ENCODE data around the gene LIX1L.
"Not testable (repeated sequence)": the region's sequence is repeated elsewhere in the genome, so short reads cannot be mapped to it uniquely, and the experiment has no call there.

Gene LIX1L

DNA sequence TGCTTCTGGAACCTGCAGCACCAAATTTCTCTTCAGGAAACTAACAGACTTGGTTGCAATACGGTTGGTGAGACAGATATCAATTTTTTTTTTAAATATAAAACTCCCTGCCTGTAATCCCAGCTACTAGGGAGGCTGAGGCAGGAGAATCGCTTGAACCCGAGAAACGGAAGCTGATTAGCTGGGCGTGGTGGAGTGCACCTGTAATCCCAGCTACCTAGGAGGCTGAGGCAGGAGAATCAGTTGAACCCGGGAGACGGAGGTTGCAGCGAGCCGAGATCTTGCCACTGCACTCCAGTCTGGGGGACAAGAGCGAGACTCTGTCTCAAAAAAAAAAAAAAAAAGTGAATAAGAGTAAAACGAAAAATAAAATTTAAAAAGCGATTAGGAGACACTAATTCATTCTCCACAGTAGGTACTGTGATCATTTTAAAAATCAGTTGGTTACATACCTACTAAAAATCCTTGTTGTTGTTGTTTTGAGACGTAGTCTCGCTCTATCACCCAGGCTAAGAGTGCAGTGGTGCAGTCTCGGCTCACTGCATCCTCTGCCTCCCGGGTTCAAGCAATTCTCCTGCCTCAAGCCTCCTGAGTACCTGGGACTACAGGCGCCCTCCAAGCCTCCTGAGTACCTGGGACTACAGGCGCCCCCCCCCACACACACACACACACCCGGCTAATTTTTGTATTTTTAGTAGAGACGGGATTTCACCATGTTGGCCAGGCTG, 29.7 kb downstream of the LIX1L start:
- DNase-seq, result no peak

DNA sequence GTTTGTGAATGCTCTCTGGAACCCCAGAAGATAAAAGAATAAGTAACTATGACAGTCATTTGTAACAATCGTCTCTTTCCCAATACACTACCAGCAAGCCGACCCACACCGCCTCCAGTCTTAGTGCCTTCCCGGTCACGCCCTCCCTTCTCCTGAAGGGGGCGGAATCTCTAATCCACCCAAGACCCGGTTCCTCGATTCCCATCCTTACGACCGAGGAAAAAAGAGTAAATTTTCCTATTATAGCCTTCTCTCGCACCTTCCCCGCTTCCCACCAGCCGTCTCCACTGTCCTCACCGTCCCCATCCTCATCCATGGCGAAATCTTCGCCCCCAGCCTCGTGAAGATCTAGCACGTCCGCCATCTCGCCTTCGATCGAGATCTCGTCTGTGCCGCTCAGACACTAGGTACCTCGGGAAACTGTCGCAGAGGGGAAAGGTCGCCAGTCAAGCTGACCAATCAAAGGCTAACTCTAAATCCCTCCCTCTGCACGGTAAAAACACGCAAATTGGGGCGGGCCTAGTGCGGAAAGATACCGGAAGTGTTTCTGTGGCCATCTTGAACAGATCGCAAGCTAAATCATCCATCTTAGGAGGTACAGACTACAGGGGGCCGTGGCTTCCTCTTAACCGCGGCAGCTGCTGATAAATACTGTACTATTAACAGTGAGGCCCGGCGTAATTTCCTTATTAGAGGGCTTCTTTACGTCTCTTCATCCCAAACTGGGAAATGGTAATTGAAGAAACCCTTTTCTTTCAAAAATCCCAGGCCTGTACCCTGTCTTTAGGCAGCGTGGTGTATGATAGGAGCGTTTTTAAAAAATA, 30.5 kb downstream of the LIX1L start, which contains the start of gene RBM8A:
RBM8A (minus strand) TSS at position 422 of the 824 bp plus-strand sequence; CDS start at position 364, 58 bp downstream.
- peak; percentile 99 for DNase-seq

DNA sequence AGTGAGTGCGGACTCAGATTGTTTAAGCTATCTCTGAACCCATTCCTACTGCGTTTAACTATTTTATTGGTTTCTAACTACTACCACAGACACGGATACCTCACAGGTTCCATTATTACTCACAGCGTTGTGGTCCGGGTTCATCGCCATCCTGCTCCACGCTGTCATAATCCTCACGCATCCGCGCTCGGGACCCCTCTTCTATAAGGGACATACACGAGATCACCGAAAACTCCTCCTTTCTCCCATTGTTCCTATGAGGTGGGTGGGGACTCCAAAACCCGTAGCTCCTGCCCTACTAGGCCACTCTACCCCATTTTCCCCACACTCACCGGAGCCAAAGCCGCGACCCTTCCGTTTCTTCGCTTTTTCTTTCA, 31.1 kb downstream of the LIX1L start:
- DNase-seq, result no peak

DNA sequence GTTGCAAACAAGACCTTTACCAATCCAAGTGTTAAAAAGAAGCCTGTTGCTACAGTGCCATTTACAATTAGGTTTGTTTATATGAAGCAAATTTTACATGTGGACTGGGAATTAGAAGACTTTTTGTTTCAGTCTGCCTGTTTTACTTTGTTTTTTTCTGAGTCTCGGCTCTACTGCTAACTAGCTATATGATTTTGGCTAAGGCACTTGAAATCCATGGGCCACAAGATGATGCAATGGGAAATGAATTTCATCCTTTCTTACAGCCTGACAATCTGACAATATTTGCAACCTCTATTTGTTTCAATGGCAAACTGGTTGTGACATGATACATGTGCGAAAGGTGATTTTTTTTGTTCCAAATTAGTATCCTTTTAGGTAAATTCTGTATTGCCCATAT, 35.6 kb downstream of the LIX1L start:
- DNase-seq, result no peak

DNA sequence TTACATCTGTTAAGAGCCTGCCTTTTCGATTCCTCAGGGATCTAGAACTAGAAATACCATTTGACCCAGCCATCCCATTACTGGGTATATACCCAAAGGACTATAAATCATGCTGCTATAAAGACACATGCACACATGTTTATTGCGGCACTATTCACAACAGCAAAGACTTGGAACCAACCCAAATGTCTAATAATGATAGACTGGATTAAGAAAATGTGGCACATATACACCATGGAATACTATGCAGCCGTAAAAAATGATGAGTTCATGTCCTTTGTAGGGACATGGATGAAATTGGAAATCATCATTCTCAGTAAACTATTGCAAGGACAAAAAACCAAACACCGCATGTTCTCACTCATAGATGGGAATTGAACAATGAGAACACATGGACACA, 37.5 kb downstream of the LIX1L start:
- DNase-seq, result not testable (repeated sequence)

DNA sequence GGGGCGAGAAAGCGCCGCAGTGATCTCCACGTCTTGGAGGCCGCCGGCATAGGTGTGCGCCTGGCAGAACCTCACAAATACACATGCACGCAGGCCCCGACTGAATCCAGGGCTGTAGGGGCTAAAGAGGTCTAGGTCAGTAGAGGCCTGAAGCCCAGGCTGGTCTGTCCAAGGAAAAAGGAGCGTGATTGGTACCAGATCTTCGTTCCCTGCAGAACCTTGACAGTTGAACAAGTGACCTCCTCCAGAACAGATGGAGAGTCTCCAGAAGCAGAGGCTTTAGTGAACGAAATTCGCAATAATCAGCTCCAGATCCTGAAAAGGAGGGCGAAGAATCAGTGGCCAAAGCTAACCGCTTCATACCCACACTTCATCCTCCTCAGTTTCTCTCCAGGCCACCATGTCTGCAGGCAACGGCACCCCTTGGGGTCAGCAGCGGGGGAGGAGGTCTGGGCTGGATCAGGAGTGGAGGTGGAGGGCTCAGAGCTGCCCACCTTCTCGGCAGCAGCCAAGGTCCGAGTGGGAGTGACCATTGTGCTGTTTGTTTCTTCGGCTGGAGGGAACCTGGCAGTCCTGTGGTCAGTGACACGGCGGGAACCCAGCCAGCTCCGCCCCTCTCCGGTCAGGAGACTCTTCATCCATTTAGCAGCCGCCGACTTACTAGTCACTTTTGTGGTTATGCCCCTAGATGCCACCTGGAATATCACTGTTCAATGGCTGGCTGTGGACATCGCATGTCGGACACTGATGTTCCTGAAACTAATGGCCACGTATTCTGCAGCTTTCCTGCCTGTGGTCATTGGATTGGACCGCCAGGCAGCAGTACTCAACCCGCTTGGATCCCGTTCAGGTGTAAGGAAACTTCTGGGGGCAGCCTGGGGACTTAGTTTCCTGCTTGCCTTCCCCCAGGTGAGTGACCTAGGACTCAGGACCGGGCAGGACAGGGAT, 38.6 kb downstream of the LIX1L start:
- no peak for DNase-seq

DNA sequence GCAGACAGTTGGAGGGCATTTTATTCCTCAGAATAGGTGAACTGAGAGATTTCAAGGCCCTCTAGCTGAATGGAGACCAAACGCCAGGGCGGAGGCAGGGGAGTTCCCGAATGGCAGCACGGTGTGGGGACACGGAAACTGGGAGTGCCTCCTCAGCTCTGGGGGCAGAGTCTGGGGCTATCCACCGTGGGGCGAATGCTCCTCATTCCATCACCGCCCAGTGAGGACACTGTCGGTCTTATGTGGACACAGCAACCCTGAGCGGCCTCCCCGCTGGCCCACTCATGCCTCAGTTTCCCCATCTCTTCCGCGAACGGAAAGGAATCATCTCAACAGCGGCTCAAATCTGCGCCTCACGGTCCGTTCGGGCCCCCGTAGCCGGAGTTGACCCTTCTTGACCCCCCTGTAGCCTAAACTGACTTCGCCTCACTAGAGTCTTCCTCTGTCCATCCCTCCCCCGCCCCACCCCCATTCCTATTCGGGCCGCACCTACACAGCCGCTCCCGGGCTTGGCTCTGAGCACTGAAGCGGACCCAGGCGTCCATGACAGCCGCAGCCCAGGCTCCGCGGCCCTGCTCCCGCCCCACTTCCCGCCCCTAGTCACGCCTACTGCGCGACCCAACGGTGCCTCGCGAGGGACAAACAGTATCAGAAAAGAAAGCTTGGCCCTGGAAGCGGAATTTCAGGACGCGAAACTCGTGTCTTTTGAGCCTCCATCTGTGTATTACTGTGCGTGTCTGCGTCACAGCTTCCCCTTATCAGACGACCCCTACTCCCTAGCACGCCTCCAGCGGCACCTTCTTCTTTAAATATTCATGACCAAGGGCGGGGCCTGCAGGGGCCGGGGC, 39.4 kb downstream of the LIX1L start, which contains the start of gene PEX11B:
PEX11B (minus strand) TSS at position 574 of the 848 bp plus-strand sequence; CDS start at position 545, 29 bp downstream.
- DNase-seq, result peak; percentile 53

DNA sequence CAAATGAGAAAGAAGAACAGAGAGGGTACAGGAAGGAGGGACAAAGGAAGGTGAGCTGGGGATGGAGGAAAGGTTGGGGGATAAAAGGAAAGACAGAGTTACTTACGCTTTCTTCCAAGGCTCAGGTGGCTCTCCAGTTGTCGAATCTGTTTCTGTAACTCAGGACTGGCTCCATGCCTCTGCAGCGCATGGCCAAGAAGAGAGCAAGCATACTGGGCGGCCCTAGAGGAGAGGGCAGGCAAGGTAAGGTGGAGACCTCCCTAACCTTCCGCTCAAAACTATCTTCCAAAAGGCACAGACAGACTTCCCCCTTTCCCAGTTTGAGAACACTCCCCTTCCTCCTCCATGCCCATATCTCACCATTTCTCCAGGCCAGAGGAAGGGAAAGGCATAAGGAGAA, 40.2 kb downstream of the LIX1L start:
- no peak for DNase-seq

DNA sequence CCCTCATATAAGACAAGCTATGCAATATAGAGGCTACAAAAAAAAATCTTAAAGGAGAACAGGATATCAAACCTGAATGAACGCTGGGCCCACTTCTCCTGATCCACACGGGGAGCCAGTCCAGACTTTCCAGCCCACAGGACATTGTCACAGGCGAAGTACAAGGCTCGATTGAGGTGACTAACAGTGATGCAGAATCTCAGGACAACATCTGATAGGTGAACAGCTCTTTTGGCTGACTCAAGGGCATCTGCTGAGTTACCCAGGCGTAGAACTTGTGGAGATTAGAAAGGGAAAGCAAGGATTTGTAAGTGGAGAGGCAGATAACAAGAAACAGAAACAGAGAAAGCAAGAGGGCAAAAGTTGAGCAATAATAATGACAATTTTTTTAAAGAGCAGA, 41.1 kb downstream of the LIX1L start:
- DNase-seq, result no peak

DNA sequence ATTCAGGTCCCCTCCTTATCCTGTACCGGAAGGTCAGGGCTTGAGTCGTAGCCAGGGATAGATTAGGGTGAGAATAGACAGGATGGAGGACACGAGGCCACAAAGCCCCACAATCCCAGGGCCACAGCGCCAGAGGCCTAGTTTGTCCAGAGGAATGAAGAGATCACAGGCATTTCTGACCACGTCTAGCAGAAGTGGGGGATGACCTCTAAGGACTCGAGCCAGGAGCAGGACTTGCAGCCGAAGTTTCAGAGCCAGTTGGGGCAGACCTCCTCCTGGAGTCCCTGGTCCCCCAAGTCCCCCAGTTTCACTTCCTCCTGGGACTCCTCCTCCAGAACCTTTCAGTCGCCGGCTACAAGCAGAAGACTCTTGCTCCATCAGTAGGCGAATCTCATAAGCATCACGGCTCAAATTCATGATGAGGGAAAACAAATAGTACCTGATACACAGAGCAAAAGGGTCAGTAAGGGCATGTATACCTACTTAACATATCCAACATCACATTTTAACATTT, 45.6 kb downstream of the LIX1L start:
- no peak for DNase-seq

DNA sequence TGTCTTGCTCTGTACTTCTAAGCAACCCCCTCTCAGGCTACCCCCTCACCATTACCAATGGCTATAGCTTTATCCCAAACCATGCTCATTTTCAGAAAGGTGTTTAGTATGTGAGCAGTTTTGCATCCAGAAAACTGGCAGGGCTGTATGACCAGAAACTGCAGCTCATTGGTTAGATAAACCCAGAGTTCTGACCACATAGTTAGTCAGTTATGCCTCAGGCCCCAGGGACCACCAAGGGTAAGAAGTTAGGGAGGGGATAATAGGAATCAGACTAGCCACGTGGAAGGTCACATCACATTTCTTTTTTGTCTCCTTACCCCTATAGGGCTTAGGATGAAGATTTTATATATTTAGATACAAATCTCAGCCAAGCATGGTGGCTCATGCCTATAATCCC, 49.2 kb downstream of the LIX1L start:
- DNase-seq, result no peak

DNA sequence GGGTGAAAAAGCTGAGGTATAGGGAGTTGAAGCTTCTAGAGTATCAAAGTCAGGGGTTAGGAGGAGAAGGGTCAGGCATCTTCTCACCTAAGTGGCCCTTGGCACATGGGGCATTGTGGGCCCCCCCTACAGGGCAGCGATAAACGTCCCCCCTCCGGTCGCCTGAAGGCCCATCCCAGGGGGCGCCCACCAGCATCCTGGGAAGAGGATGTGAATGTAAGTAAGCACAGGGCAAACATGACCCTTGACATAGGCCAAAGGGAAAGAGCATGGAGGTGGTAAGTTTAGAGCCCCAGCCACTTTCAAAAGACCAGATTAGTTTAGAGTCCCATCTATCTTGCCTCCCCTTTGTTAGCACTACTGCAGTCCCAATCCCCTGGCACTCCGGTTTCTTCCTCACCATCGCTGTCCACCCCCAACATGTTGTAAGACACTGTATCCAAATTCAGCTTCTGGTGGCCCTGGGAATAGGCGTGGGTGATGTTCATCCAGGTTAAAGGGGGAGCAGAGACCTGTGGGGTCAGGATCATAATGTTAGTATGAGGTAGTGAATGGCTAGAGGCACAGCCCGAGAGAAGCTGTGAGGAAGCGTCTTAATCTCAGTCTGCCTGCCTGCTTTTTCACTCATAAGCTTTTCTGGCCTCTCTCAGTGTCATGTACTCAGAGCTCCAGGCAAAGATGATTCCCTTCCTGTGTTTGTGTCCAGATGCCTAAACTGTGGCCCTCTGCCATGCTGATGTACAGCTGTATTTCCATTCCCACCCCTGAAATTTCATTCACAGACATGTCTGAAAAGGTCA, 50.7 kb downstream of the LIX1L start:
- no peak for DNase-seq

DNA sequence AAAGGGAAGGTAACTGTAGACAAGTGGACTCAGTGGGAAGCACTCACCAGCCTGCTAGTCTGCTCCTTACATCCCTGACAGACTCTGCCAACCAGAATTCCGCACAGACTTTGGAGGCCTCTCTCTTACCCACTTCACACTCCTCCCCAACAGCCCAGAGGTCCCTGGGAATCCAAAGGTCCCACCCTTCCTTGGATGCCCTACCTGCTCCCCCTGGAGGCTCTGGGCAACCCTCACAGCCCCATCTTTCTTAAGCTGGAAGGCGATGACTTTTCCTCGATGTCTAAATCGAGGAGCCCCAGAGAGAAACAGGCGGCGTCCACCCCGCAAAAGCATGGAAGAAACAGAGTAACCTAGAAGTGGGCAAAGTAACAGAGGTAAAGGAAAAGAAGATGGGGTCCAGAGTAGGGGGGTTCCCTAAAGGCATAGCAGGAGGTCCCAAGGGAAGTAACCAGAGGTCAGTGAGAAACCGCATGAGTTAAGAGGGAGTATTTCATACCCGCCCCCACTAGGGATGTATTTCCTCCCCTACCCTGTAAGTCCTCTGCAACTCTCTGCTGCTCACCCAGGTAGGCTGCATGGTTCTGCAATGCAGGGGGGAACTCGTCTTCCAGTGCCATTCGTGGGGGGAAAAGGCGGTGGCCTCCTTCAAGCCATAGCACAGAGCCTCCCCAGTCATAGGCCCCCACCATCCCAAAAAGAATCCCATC, 56.4 kb downstream of the LIX1L start:
- no peak for DNase-seq

DNA sequence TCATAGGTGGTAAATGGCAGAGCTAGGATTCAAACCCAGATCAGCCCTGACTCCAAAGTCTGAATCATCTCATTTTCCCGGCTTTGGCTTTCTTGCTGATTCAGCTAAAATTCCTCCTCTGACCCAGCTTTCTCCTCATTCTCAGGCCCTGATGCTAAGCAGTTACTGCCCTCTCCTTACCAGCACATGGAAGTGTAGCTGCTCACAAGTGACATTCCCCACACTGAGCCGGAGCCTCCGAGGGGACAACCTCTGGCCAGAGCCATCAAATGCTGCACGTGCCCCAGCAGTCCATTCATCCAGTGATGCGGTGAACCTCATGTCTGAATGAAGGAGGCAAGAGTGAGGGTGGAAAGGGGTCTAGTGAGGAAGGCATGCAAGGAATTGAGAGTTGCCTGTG, 59.1 kb downstream of the LIX1L start:
- DNase-seq, result no peak

DNA sequence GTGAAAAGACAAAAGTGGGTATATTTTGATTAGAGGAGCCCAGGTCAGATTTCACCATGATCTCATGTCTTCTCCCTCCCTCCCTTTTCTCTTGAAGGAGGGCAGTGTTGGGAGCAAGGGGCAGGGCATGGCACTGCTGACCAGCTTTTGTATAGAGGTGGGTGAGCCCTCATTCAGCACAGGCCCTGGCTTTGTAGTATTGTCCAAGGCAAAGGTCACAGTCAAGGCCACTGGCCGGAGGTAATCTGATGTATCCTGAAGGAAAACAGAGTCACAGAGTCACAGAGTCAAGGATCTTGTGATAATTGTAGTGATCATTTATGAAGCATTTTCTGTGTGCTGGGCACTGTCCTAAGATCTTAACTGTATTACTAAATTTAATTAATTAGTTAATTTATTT, 59.8 kb downstream of the LIX1L start:
- no peak for DNase-seq

DNA sequence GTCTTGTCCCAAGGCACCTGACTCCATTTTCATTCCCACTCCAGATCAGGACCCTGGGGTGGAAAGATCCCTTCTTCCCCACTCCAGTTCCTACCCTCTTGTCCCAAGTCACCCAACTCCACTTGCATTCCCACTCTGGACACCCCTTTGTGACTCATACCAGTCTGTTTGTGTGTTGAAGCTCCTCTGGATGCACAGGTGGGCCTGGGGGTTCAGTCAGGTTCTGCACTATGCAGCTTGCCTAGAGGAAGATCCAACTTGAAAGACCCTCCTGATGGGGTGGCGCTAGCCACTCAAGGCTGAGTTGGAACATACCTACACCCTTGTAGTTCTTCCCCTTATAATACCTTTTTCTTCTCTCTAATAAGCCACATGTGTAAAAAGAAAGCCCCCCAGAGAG, 62.3 kb downstream of the LIX1L start:
- DNase-seq, result no peak

DNA sequence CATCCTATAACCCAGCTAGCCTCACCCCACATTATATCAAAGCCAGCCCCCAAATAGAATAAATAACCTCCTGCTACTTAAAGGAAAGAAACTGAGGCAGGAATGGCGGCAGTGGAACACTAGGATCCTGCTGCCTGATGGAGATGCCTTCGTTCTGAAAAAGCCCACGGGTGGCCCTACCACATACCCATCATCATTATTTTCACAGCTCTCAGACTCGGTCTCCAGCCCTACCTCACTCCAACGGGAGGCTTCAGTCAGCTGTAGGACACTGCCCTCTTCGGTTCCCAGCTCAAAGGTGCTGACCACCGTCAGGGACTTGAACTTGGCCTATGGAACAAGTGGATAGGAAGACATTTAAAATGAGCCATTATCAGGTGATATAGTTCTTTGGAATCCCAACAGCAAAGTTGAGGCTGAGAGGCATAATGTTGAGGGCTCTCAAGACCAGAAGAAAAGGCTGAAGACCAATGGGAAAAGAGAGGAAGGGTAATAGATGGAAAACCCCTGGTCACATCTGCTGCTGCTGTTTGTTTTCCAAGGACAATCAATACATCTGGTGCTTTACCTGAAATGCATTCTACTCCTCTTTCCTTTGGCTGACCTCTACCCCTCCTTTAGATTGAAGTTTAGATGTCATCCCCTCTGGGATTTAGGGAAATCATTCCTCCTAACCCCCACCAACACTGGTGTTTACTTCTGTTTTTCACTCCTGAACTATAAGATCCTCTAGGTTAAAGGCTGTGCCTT, 64.3 kb downstream of the LIX1L start:
- DNase-seq, result no peak

DNA sequence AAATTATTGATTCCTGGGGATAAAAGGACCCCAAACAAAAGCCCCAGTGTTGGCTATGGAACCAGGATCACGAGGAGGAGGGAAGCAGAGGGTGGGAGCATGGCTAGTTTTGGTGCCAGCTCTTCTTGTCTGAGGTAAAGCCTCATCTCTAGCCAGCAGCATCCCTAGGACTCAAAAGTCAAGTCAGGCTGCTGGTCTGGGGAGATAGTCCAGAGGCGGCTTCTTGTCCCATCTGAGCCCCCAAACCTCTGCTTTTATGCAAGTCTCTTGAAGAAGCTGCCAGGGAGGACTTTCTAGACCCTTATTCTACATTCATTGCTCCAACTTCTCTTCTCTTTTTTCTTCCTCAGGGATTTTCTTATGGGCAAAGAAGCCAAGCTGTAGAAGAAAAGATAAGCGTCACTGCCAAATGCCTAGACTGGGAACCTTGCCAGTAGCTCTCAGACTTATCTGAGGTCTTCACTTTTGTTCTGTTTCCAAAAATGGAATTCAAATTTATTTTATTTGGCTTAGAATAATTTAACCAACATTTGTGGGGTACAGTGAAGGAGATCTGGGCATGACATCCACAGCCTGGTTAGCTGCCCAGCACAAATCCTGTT, 65.2 kb downstream of the LIX1L start:
- DNase-seq, result no peak
